OCI-LY1 (cell line): ENCODE data around the gene C2CD4B.

Experiments
- H2AFZ ChIP-seq: fragments of 200-600 bp; sonication (generic), shearing (Covaris generic); 2 replicates; pipeline ENCODE4 v1.6.0; 2014; ENCODE audit warnings: antibody characterized with exemption, mild to moderate bottlenecking, low read length
- H3F3A ChIP-seq: fragments of 200-600 bp; sonication (generic), shearing (Covaris generic); 2 replicates; pipeline ENCODE4 v1.6.0; 2014; ENCODE audit warnings: mild to moderate bottlenecking, antibody characterized with exemption, low read length, moderate library complexity; ENCODE audit not compliant: insufficient read depth
- H3K27ac ChIP-seq: fragments of 200-600 bp; sonication (generic); 2 replicates; pipeline ENCODE4 v1.5.1; 2014; ENCODE audit warnings: low read length, mixed run types, mild to moderate bottlenecking, low read depth; ENCODE audit not compliant: poor library complexity, severe bottlenecking
- H3K27me3 ChIP-seq: fragments of 200-600 bp; sonication (generic); 2 replicates; pipeline ENCODE4 v1.6.0; 2014; ENCODE audit warnings: antibody characterized with exemption, mild to moderate bottlenecking, low read length, moderate library complexity; ENCODE audit not compliant: insufficient read depth
- H3K36me3 ChIP-seq: fragments of 200-600 bp; sonication (generic); 2 replicates; pipeline ENCODE4 v1.6.1; 2014; ENCODE audit warnings: mild to moderate bottlenecking, antibody characterized with exemption, low read length, moderate library complexity, mixed read lengths; ENCODE audit not compliant: insufficient read depth
- H3K4me1 ChIP-seq: fragments of 200-600 bp; sonication (generic); 2 replicates; pipeline ENCODE4 v1.5.1; 2014; ENCODE audit warnings: mild to moderate bottlenecking, low read length, moderate library complexity; ENCODE audit not compliant: insufficient read depth, severe bottlenecking
- H3K4me2 ChIP-seq: fragments of 200-600 bp; sonication (generic), shearing (Covaris generic); 2 replicates; pipeline ENCODE4 v1.6.1; 2014; ENCODE audit warnings: low read length
- H3K4me3 ChIP-seq: fragments of 200-600 bp; sonication (generic); 2 replicates; pipeline ENCODE4 v1.5.1; 2014; ENCODE audit warnings: low read length, low read depth, mild to moderate bottlenecking, mixed read lengths; ENCODE audit not compliant: poor library complexity, severe bottlenecking
- H3K79me2 ChIP-seq: fragments of 200-600 bp; shearing (Covaris generic); 2 replicates; pipeline ENCODE4 v1.6.1; 2016; ENCODE audit warnings: mixed run types, low read length, mixed read lengths; ENCODE audit not compliant: insufficient read depth
- H3K9ac ChIP-seq: fragments of 200-600 bp; sonication (generic), shearing (Covaris generic); 2 replicates; pipeline ENCODE4 v1.6.1; 2014; ENCODE audit warnings: mild to moderate bottlenecking, low read length, mixed read lengths
- H3K9me2 ChIP-seq: fragments of 200-600 bp; sonication (generic), shearing (Covaris generic); 2 replicates; pipeline ENCODE4 v1.6.1; 2014; ENCODE audit warnings: low read depth, mild to moderate bottlenecking, low read length, mixed read lengths
- H3K9me3 ChIP-seq: fragments of 200-600 bp; shearing (Covaris generic); 2 replicates; pipeline ENCODE4 v1.6.1; 2014; ENCODE audit warnings: low read length, mixed read lengths
- H4K20me1 ChIP-seq: fragments of 200-600 bp; sonication (generic), shearing (Covaris generic); 2 replicates; pipeline ENCODE4 v1.6.0; 2016; ENCODE audit warnings: mild to moderate bottlenecking, low read length; ENCODE audit not compliant: insufficient read depth
- CTCF ChIP-seq: fragments of 200-600 bp; sonication (generic), shearing (Covaris generic); IDR thresholded peaks from 2 replicates; pipeline ENCODE4 v1.5.1; 2017; ENCODE audit warnings: mild to moderate bottlenecking, antibody characterized with exemption, low read length, moderate library complexity, mixed read lengths
- EZH2 ChIP-seq: fragments of 200-600 bp; sonication (generic), shearing (Covaris generic); IDR thresholded peaks from 2 replicates; pipeline ENCODE4 v1.8.0; 2017; ENCODE audit warnings: borderline replicate concordance, mixed run types, mild to moderate bottlenecking, antibody characterized with exemption, low read length, moderate library complexity, mixed read lengths

C2CD4B gene

GRCh38 chr15:62119227-62119864 is 45.7 kb downstream of the C2CD4B start:
- no peaks in the 10 kb centered on the region for H4K20me1 ChIP-seq
- no peak overlapping the region for H2AFZ ChIP-seq
- no peak overlapping the region for H3K9ac ChIP-seq
- H3K4me3 ChIP-seq: no peak overlapping the region
- peaks cover 6% of the 10 kb centered on the region for H3K27me3 ChIP-seq
- H3K36me3 ChIP-seq: no peaks in the 10 kb centered on the region
- H3F3A ChIP-seq: no peaks in the 10 kb centered on the region
- no peaks in the 10 kb centered on the region for H3K9me3 ChIP-seq
- H3K4me1 ChIP-seq: peaks cover 4% of the 10 kb centered on the region
- H3K4me2 ChIP-seq: no peak overlapping the region
- no peak for TF ChIP-seq EZH2
- no peak for TF ChIP-seq CTCF
- H3K9me2 ChIP-seq: no peaks in the 10 kb centered on the region
- no peak overlapping the region for H3K27ac ChIP-seq
- H3K79me2 ChIP-seq: no peaks in the 10 kb centered on the region

GRCh38 chr15:62118520-62119226 is 46.4 kb downstream of the C2CD4B start:
- H3F3A ChIP-seq: no peaks in the 10 kb centered on the region
- H2AFZ ChIP-seq: no peak overlapping the region
- no peak overlapping the region for H3K9ac ChIP-seq
- no peaks in the 10 kb centered on the region for H3K9me3 ChIP-seq
- H3K79me2 ChIP-seq: no peaks in the 10 kb centered on the region
- no peak overlapping the region for H3K27ac ChIP-seq
- H3K36me3 ChIP-seq: no peaks in the 10 kb centered on the region
- H3K4me2 ChIP-seq: no peak overlapping the region
- no peak for TF ChIP-seq CTCF
- TF ChIP-seq EZH2: no peak
- H3K4me3 ChIP-seq: no peak overlapping the region
- H3K27me3 ChIP-seq: peaks cover 6% of the 10 kb centered on the region
- no peaks in the 10 kb centered on the region for H3K9me2 ChIP-seq
- no peaks in the 10 kb centered on the region for H3K4me1 ChIP-seq
- H4K20me1 ChIP-seq: no peaks in the 10 kb centered on the region

- TF ChIP-seq CTCF (no peak), EZH2 (no peak)
- Histone ChIP-seq H3K36me3 (no peaks in the 10 kb centered on the region), H2AFZ (no peak overlapping the region), H3K9me2 (no peaks in the 10 kb centered on the region), H3K9ac (no peak overlapping the region), H3K4me2 (no peak overlapping the region), H3F3A (no peaks in the 10 kb centered on the region), H3K9me3 (no peaks in the 10 kb centered on the region), H3K4me3 (no peak overlapping the region), H3K4me1 (no peaks in the 10 kb centered on the region), H4K20me1 (no peaks in the 10 kb centered on the region), H3K27me3 (peaks cover 6% of the 10 kb centered on the region), H3K27ac (no peak overlapping the region), H3K79me2 (no peaks in the 10 kb centered on the region)
These were observed 49.2 kb downstream of the C2CD4B start for GRCh38 chr15:62115847-62116246.
